GM10266 (cell line): ENCODE data around the gene AGPAT4.

Experiments used
- DNase-seq: peaks from one replicate; pipeline ENCODE4 v3.0.0; 2012; ENCODE audit errors: extremely low spot score
- CTCF ChIP-seq: IDR thresholded peaks from 2 replicates; pipeline ENCODE4 v1.5.1; 2012; ENCODE audit warnings: mild to moderate bottlenecking, low read depth; ENCODE audit not compliant: control insufficient read depth, insufficient read depth; ENCODE audit errors: missing control alignments

The AGPAT4 gene

GRCh38 chr6:161239001-161239400 is 34.9 kb downstream of the AGPAT4 start:
- no peak for TF ChIP-seq CTCF

GRCh38 chr6:161238500-161238899 is 35.4 kb downstream of the AGPAT4 start:
- no peak for TF ChIP-seq CTCF
- no peak for DNase-seq

More at GRCh38 chr6:161239001-161239400, 34.9 kb downstream of the AGPAT4 start:
- no peak for DNase-seq

DNA sequence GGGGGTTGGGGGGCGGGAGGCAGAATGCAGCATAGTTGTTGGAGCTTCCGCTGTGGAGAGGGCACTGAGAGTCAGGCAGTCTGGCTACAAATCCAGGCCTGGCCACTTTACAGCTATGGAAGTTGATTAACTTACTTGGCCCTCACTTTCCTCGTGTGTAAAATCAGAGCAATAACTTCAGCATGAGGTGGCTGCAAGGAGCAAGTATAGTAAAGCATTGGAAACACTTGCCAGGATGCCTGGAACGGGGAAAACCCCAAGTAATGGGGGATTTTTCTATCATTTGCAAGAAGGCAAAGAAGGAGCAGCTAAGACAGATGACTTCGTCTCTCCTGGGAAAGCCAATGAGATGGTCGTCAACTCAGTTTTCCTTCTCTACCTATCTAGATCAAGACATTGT is 35.8 kb downstream of the AGPAT4 start:
- TF ChIP-seq CTCF = no peak
- no peak for DNase-seq

- no peak for TF ChIP-seq CTCF
- no peak for DNase-seq
These were observed 36.7 kb downstream of the AGPAT4 start for GRCh38 chr6:161237176-161237575.

- peak; percentile 33 for DNase-seq
- TF ChIP-seq CTCF = no peak
These were observed 37.9 kb downstream of the AGPAT4 start for GRCh38 chr6:161235776-161236633.

DNA sequence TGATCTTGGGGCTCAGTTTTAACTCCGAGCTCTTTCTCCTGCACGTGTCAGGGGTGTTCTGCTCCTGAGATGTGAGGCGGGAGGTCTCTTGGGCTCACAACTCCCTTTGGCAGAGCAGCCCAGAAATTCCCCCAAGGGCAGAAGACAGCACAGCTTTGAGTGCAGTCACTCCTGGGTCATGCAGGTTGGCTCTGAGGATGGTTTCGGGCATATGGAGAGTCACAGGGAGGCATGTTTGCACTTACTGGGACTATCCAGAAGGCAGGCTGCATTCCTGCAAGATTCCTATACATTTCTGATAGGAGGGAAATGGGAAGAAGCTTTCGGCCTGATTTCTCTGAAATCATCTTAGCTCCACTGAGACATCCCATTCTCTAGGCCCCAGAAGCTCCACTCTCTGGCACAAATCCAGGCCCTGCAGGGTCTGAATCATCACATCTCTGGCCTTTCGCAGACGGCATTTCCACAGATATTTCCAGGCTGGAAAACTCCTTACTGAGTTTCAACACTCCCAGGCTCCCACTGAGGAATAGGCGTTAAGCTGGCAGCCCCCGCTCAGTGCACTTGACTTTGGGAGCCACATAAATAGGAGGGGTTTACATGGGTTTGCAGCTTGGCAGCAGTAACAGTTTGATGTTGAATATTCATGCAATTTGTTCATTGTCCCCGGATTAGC is 39.7 kb downstream of the AGPAT4 start:
- TF ChIP-seq CTCF = no peak
- no peak for DNase-seq

DNA sequence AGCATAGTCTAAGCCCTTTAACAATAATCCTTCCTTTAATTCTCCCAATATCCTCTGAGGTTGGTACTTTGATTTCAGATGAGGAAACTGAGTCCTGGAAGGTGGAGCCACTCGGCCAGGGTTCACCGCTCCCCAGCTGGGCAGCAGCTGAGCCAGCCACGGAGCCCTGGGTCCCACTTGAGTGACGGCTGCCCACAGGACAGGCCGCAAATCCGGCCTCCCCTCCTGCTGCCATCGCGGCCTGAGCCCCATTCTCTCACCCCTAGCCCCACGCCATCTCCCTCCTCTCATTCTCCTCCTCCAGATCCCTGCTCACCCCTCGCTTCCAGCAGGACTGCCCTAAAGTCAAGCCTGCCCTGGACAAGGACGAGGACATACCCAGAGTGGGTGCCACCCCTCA is 41.4 kb downstream of the AGPAT4 start:
- no peak for DNase-seq
- TF ChIP-seq CTCF = no peak
